B cell (primary cell): ENCODE data around the gene PHLPP1. TPM values are rescaled to one million over a fixed set of nuclear protein-coding genes. Genes with fewer than 3 reads are reported as not detected.

Source experiments
- polyA plus RNA-seq: library from polyadenylated mRNA; depleted of rRNA; stranded (reverse); fragments of >200 nt; gene quantifications from 2 replicates; pipeline ENCODE4 v1.2.3, GENCODE V29; 2012
- small RNA-seq: library from RNA; depleted of rRNA; stranded (forward); fragments of <200 nt; gene quantifications from one replicate; pipeline ENCODE3, GENCODE V24; 2012; ENCODE audit warnings: low replicate concordance, low read depth; ENCODE audit not compliant: insufficient read length
- total RNA-seq, 2 donors: library from RNA; stranded (reverse); fragments of 120-200 nt in 1 of 2; gene quantifications; 1 replicate in 1 of 2; 2 replicates in 1 of 2; pipeline versions ENCODE4 v1.2.3 to v1.2.4, GENCODE V29; 2013 to 2022

The PHLPP1 gene
- total and polyA plus RNA-seq, 2 donors (not counting 1 experiment from before 2014, with no cell fraction given): 3.0 to 20.7 TPM

Small RNA genes within 50 kb of the gene (small RNA-seq; reads per million reads assigned to genes)
- not detected for gene RNU6-142P

Other genes starting within 250 kb of the PHLPP1 start
- gene ZCCHC2, start 192.5 kb upstream of the PHLPP1 start, total RNA-seq: 53.7 and 63.0 TPM in 2 replicates
- gene ZCCHC2, start 192.5 kb upstream of the PHLPP1 start, polyA plus RNA-seq: 24.5 and 28.7 TPM in 2 replicates